ENCODE results near the gene PSG1.
"Not testable (repeated sequence)": the region's sequence is repeated elsewhere in the genome, so short reads cannot be mapped to it uniquely, and the experiment has no call there.

Gene PSG1

DNA sequence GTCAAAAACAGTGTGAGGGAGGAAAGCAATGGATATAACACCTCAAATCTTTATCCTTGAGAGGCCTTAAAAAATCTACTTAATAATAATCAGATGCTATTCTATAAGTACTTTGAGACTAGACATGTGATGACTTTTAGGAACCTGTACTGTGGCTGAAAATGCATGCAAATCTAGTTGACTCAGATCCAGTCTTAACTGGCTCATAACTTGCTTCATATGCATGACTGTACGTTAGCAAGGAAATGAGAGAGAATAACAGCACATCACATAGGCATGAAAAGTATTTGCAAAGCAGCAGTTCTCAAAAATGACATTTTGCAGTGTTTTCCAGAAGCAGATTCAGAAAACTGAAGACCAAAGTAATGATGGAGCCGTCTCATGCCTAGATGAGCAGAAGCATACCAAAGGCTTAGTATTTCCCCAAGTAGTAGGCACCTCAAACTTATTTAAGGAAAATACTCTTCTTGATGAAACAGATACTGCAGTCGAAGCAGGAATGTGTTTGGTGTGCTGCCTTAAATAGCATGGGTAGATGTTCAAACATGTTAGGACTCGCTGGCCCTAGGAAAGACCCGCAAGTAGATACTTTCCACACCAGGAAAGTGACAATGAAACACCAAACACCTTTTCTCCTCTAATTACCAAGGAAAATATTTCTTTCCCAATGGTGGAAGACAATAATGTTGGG, 59.4 kb downstream of the PSG1 start:
- DNase-seq (ENCODE audit: low spot score), result not testable (repeated sequence)

DNA sequence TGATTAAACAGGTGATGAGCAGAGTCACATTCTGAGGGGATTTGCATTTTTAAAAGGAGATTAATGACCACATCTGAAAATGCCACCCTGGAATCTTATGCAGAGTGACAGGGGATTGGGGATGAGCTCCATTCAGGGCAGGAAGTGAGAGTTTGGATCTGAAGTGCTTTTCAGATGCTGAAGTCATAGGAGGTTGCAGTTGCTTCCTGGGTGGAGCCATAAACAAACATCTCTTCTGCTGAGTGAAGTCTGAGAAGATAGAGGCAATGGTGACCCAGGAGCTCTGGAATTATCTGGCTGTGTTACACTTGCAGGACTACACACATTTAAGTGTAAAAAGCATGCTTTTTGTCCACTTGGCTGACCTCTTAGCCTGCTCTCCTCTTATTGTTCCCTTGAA, 62.6 kb downstream of the PSG1 start:
- DNase-seq (ENCODE audit: low spot score), result no peak
